ENCODE measurements around the gene PGA3. TPM values are rescaled to one million over a fixed set of nuclear protein-coding genes. Genes with fewer than 3 reads are reported as not detected.

PGA3 gene
- total and polyA plus RNA-seq, 4 experiments from 2014 or later = not detected

DNA sequence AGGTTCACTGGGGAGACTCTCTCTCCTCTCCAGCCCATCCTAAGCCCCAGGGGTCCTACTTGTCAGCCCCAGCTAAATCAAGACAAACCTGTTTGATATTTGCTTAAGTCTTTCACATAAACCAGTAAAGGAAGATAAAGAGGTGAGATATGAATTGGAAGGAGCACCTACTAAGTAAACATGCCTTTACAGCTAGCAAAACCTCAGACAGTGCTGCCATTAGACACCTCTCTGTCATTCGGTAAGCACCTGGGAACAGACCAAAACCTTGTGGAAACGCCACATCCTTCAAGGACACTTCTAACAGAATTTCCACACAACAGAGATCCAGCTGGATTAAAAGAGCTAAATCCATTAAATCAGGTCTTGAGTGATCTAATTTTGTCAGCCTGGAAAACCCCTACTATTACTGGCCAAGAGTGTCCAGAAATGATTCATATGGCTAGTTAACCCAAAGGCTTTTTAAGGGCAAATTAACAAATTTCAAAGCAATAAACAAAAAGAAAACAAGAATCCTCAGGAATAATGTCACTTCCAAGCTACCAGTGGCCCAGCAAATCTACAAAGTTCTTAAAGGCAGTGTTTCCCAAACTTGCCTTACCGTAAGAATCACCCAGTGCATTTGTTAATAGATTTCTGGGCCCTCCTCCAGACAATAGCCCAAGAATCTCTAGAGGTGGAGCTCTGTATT is 44.5 kb upstream of the PGA3 start:
- Histone ChIP-seq H3K4me3 (ENCODE audit: low read length in 2 of 2) (no peak overlapping the region), H3K4me1 (ENCODE audit: insufficient read depth, low read length) (peaks cover 18% of the 10 kb centered on the region), H3K9me3 (ENCODE audit: control insufficient read depth in 1 of 2, low read length in 2 of 2) (peaks cover 0 to 3% of the 10 kb centered on the region in 2 donors), H3K27me3 (ENCODE audit: insufficient read depth, low read length) (no peaks in the 10 kb centered on the region), H3K27ac (ENCODE audit: low read depth, low read length) (no peak overlapping the region), H3K36me3 (ENCODE audit: insufficient read depth, low read length) (no peaks in the 10 kb centered on the region)
- ChIA-PET POLR2A (ENCODE audit: partially characterized antibody) (interaction anchor here (1.1 to 1.3 kb wide), 3 partner anchors 30 to 188 kb away, joined by 3 to 4 read pairs (median 3); partner anchors contain the start of gene CD6), CTCF (ENCODE audit: partially characterized antibody) (interaction anchor here (1.2 to 3.5 kb wide), 5 partner anchors 17 to 330 kb away, joined by 4 to 16 read pairs (median 4); no protein-coding TSS in a partner anchor)
- DNase-seq = no peak
- H3K4me3 Mint-ChIP-seq = peak overlapping the region in 4 of 8 donors; percentile 3 to 54 (median 24)
- H3K9me3 Mint-ChIP-seq = peaks cover 0 to 23% (median 16%) of the 10 kb centered on the region in 8 donors
- intact Hi-C loops (cut with micrococcal nuclease) = no loop called here
- peak overlapping the region; percentile 32 to 84 (median 67) for H3K27ac Mint-ChIP-seq
- H3K36me3 Mint-ChIP-seq = peaks cover 17 to 24% of the 10 kb centered on the region in 2 donors
- H3K27me3 Mint-ChIP-seq = no peaks in the 10 kb centered on the region
- peaks cover 22 to 44% (median 33%) of the 10 kb centered on the region in 4 donors for H3K4me1 Mint-ChIP-seq

- H3K4me1 Mint-ChIP-seq = peaks cover 22 to 51% (median 33%) of the 10 kb centered on the region in 4 donors
Measured at GRCh38 chr11:61160487-61161189, 42.7 kb upstream of the PGA3 start.

GRCh38 chr11:61161190-61162091 is 41.9 kb upstream of the PGA3 start, which contains the start of gene VPS37C:
VPS37C (minus strand) TSS chr11:61161426; CDS start chr11:61138829, 22,597 bp downstream.
- H3K4me1 Mint-ChIP-seq = peaks cover 21 to 51% (median 33%) of the 10 kb centered on the region in 4 donors
- H3K4me3 ChIP-seq (ENCODE audit: low read length in 2 of 2) = peak within 1 kb of the TSS; percentile 69 to 73
- intact Hi-C loops (cut with micrococcal nuclease) = loop anchor here (1.0 to 5.0 kb wide), 4 partner anchors 69 to 320 kb away; partner anchors contain the start of gene PRPF19
- peak within 1 kb of the TSS; percentile 89 to 91 (median 90) for H3K4me3 Mint-ChIP-seq
- H3K9me3 Mint-ChIP-seq = peaks cover 0 to 7% (median 0%) of the 10 kb centered on the region in 8 donors
- H3K4me1 ChIP-seq (ENCODE audit: insufficient read depth, low read length) = peaks cover 18% of the 10 kb centered on the region
- no peaks in the 10 kb centered on the region for H3K27me3 Mint-ChIP-seq
- H3K27me3 ChIP-seq (ENCODE audit: insufficient read depth, low read length) = no peaks in the 10 kb centered on the region
- ChIA-PET CTCF (ENCODE audit: partially characterized antibody) (interaction anchor here (1.5 kb wide), 1 partner anchor 192 kb away, joined by 3 read pairs; no protein-coding TSS in a partner anchor), POLR2A (ENCODE audit: partially characterized antibody) (interaction anchor here (0.6 to 1.5 kb wide), 8 partner anchors 9 to 249 kb away, joined by 3 to 5 read pairs (median 4); no protein-coding TSS in a partner anchor)
- H3K36me3 ChIP-seq (ENCODE audit: insufficient read depth, low read length) = no peaks in the 10 kb centered on the region
- DNase-seq = peak; percentile 87 to 93 (median 91)
- H3K27ac ChIP-seq (ENCODE audit: low read depth, low read length) = peak within 1 kb of the TSS; percentile 68
- H3K9me3 ChIP-seq (ENCODE audit: control insufficient read depth in 1 of 2, low read length in 2 of 2) = no peaks in the 10 kb centered on the region
- peak within 1 kb of the TSS; percentile 95 to 98 (median 96) for H3K27ac Mint-ChIP-seq
- peaks cover 4 to 5% of the 10 kb centered on the region in 2 donors for H3K36me3 Mint-ChIP-seq

More at GRCh38 chr11:61160487-61161189, 42.7 kb upstream of the PGA3 start:
- POLR2A ChIA-PET (ENCODE audit: partially characterized antibody) = interaction anchor here (0.9 to 1.5 kb wide), 10 partner anchors 30 to 255 kb away, joined by 3 to 5 read pairs (median 3); partner anchors contain the start of genes PRPF19 and TMEM109
- no peak for DNase-seq
- no peaks in the 10 kb centered on the region for H3K27me3 Mint-ChIP-seq
- intact Hi-C loops (cut with micrococcal nuclease) = loop anchor here (1.0 to 5.0 kb wide), 4 partner anchors 68 to 319 kb away; partner anchors contain the start of gene PRPF19
- peak overlapping the region; percentile 73 to 89 (median 84) for H3K4me3 Mint-ChIP-seq
- Histone ChIP-seq H3K4me3 (ENCODE audit: low read length in 2 of 2) (peak overlapping the region; percentile 69 to 73), H3K36me3 (ENCODE audit: insufficient read depth, low read length) (no peaks in the 10 kb centered on the region), H3K9me3 (ENCODE audit: control insufficient read depth in 1 of 2, low read length in 2 of 2) (no peaks in the 10 kb centered on the region), H3K27ac (ENCODE audit: low read depth, low read length) (peak overlapping the region; percentile 68), H3K27me3 (ENCODE audit: insufficient read depth, low read length) (no peaks in the 10 kb centered on the region), H3K4me1 (ENCODE audit: insufficient read depth, low read length) (peaks cover 18% of the 10 kb centered on the region)
- H3K36me3 Mint-ChIP-seq = peaks cover 5 to 7% of the 10 kb centered on the region in 2 donors
- H3K27ac Mint-ChIP-seq = peak overlapping the region; percentile 89 to 96 (median 93)
- CTCF ChIA-PET (ENCODE audit: partially characterized antibody) = interaction anchor here (0.7 to 1.5 kb wide), 2 partner anchors 191 to 245 kb away, joined by 3 read pairs; no protein-coding TSS in a partner anchor
- peaks cover 0 to 11% (median under 1%) of the 10 kb centered on the region in 8 donors for H3K9me3 Mint-ChIP-seq

DNA sequence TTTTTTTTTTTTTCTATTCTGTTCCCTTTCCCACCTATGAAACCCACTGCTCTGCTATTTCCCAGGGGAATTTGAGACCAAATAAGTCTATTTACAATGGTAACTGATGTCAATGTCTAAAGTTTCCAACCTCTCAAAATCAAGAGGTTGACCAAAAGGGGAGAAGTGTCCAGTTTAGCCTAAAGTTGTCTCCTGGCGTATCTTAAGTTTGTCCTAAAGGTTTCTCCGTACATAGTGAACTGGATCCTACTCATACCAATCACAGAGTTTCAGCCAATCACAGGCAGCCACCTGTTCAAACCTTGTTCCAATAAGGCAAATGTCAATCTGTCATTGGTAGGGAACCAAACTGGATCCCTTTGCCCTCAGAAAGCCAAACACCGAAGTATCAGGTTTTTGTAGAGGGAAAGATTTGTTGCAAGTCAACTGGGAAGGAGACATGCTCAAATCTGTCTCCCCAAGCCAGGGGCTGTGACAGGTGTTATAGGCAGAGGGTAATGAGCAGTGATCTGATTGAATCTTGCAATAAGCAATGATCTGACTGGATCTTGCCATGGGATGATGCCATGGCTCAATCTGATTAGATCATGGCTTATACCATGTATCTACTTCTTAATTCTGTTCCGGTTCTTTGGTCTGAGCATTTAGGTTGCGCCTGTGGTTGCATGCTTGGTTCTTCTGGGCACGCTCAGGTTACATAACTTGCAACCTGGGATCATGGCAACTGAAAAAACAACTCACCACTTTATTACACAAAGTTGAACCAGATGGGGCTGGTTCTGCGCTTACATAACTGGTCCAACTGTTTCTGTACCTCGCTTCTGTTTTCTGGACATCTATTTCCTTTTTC is 41.0 kb upstream of the PGA3 start:
- CTCF ChIA-PET (ENCODE audit: partially characterized antibody) = no interaction called here
- Histone ChIP-seq H3K4me1 (ENCODE audit: insufficient read depth, low read length) (peaks cover 18% of the 10 kb centered on the region), H3K27ac (ENCODE audit: low read depth, low read length) (peak overlapping the region; percentile 68), H3K9me3 (ENCODE audit: control insufficient read depth in 1 of 2, low read length in 2 of 2) (no peaks in the 10 kb centered on the region), H3K4me3 (ENCODE audit: low read length in 2 of 2) (peak overlapping the region in 1 of 2 donors; percentile 69), H3K27me3 (ENCODE audit: insufficient read depth, low read length) (no peaks in the 10 kb centered on the region), H3K36me3 (ENCODE audit: insufficient read depth, low read length) (no peaks in the 10 kb centered on the region)
- peak overlapping the region; percentile 93 to 98 (median 96) for H3K27ac Mint-ChIP-seq
- peaks cover 21 to 51% (median 31%) of the 10 kb centered on the region in 4 donors for H3K4me1 Mint-ChIP-seq
- H3K4me3 Mint-ChIP-seq = peak overlapping the region; percentile 89 to 91 (median 90)
- peaks cover 0 to 4% (median 0%) of the 10 kb centered on the region in 8 donors for H3K9me3 Mint-ChIP-seq
- intact Hi-C loops (cut with micrococcal nuclease) = loop anchor here (5.0 kb wide), 1 partner anchor 70 kb away; no protein-coding TSS in a partner anchor
- POLR2A ChIA-PET (ENCODE audit: partially characterized antibody) = interaction anchor here (0.6 to 1.0 kb wide), 4 partner anchors 8 to 101 kb away, joined by 3 to 5 read pairs (median 4); no protein-coding TSS in a partner anchor
- no peaks in the 10 kb centered on the region for H3K27me3 Mint-ChIP-seq
- peak in 3 of 5 donors; percentile 6 to 8 (median 7) for DNase-seq
- H3K36me3 Mint-ChIP-seq = peaks cover 0 to 2% of the 10 kb centered on the region in 2 donors

GRCh38 chr11:61163021-61163420 is 40.3 kb upstream of the PGA3 start:
- Histone ChIP-seq H3K4me3 (ENCODE audit: low read length in 2 of 2) (no peak overlapping the region), H3K27ac (ENCODE audit: low read depth, low read length) (no peak overlapping the region), H3K36me3 (ENCODE audit: insufficient read depth, low read length) (no peaks in the 10 kb centered on the region), H3K9me3 (ENCODE audit: control insufficient read depth in 1 of 2, low read length in 2 of 2) (no peaks in the 10 kb centered on the region), H3K27me3 (ENCODE audit: insufficient read depth, low read length) (no peaks in the 10 kb centered on the region), H3K4me1 (ENCODE audit: insufficient read depth, low read length) (peaks cover 21% of the 10 kb centered on the region)
- H3K27ac Mint-ChIP-seq = peak overlapping the region in 4 of 7 donors; percentile 6 to 96 (median 64)
- H3K27me3 Mint-ChIP-seq = no peaks in the 10 kb centered on the region
- ChIA-PET CTCF (ENCODE audit: partially characterized antibody) (no interaction called here), POLR2A (ENCODE audit: partially characterized antibody) (no interaction called here)
- intact Hi-C loops (cut with micrococcal nuclease) = loop anchor here (5.0 kb wide), 1 partner anchor 71 kb away; no protein-coding TSS in a partner anchor
- no peak for DNase-seq
- peaks cover 21 to 49% (median 31%) of the 10 kb centered on the region in 4 donors for H3K4me1 Mint-ChIP-seq
- H3K4me3 Mint-ChIP-seq = peak overlapping the region in 2 of 8 donors; percentile 19 to 48
- peaks cover 0 to 2% of the 10 kb centered on the region in 2 donors for H3K36me3 Mint-ChIP-seq
- peaks cover 0 to 4% (median 0%) of the 10 kb centered on the region in 8 donors for H3K9me3 Mint-ChIP-seq
